Measurements from ENCODE around the gene HOATZ.

Gene HOATZ

DNA sequence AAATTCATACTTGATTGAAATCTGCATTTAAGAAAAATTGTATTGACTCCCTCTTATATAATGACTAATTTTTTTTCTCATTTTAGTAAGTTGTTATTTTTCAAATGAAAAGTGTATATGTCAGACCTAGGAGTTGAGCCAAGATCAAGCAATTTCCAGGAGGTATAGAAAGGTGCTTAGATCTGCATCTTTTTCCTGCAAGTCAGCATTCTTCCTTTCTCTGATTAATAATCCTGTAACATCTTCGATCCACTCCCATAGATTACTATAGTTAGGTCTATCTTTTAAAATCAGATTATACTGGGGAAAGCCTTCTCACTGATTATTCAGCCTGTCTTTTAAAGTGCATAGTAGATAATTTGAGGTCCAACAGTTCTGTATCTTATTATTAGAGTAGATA lies 12.7 kb downstream of the HOATZ start:
- TF ChIP-seq CTCF (IDR thresholded peaks at IDR 0.05): no peak
- H3K27me3 ChIP-seq: peaks cover 5% of the 10 kb centered on the region
- no peak overlapping the region for H3K4me3 ChIP-seq (ENCODE audit: low read depth in 1 of 2, low read length in 1 of 2)
- no peaks in the 10 kb centered on the region for H3K4me1 ChIP-seq (ENCODE audit: control insufficient read depth in 1 of 2, insufficient read depth in 1 of 2, low read depth in 1 of 2, low read length in 1 of 2)
- H3K27ac ChIP-seq: no peak overlapping the region
- H3K9me3 ChIP-seq: no peaks in the 10 kb centered on the region
- no peaks in the 10 kb centered on the region for H3K36me3 ChIP-seq

DNA sequence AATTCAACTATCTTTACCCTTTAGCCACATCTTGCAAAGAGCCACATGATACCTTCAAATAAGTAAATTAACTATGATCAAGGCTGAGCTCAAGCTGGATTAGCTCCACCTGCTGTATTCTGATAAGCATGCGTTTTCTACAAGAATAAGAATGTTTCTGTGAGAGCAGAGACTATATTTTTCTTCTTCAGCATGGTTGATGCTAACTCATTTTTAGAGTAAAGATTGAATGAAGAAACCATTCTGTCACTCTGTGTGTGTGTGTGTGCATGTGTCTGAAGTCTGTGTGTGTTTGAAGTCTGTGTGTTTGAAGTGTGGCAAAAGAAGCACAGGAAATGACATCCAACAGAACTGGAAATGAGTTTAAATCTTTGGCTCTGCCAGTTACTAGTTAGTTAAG lies 14.0 kb downstream of the HOATZ start:
- Histone ChIP-seq H3K4me3 (ENCODE audit: low read depth in 1 of 2, low read length in 1 of 2) (no peak overlapping the region), H3K4me1 (ENCODE audit: control insufficient read depth in 1 of 2, insufficient read depth in 1 of 2, low read depth in 1 of 2, low read length in 1 of 2) (no peaks in the 10 kb centered on the region), H3K27me3 (peaks cover 5% of the 10 kb centered on the region), H3K36me3 (no peaks in the 10 kb centered on the region), H3K9me3 (no peaks in the 10 kb centered on the region), H3K27ac (no peak overlapping the region)
- no peak for TF ChIP-seq CTCF (IDR thresholded peaks at IDR 0.05)

DNA sequence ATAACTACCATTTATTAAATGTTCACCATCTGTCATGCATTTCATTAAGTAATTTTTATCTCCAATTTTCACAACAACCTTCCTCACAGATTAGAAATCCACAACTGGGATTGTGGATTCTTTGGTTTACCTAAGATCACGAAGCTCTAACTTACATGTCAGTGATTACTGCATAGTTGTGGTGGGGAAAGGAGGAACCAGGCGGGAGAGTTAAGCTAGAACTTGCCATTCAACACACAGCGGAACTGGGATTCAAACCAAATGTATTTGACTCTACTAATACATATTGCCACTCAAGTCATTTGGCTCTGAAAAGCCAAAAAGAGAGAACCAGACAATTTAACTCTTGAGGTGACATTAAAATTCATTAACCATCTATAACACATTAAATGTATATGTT lies 15.5 kb downstream of the HOATZ start:
- peaks cover 15% of the 10 kb centered on the region for H3K27me3 ChIP-seq
- no peak overlapping the region for H3K27ac ChIP-seq
- no peaks in the 10 kb centered on the region for H3K4me1 ChIP-seq (ENCODE audit: control insufficient read depth in 1 of 2, insufficient read depth in 1 of 2, low read depth in 1 of 2, low read length in 1 of 2)
- no peak overlapping the region for H3K4me3 ChIP-seq (ENCODE audit: low read depth in 1 of 2, low read length in 1 of 2)
- TF ChIP-seq CTCF (IDR thresholded peaks at IDR 0.05): no peak
- H3K36me3 ChIP-seq: no peaks in the 10 kb centered on the region
- no peaks in the 10 kb centered on the region for H3K9me3 ChIP-seq

DNA sequence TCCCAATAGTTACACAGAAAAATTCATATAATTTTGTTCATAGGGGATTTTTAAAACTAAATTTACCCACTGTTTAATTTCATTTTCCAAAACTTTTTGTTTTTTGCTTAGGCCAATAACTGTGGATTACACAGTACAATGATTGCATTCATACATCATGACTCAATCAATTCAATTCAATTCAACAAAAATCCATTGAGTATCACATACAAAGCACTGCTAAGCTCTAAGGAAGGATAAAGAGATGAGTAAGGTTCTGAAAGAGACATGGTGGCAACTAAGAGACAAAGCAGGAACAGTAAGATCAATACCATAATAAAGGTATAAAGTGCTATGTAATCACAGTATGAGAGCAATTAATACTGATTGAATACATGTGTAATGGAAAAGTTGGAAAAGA lies 16.6 kb downstream of the HOATZ start:
- H3K27me3 ChIP-seq: peaks cover 24% of the 10 kb centered on the region
- H3K9me3 ChIP-seq: no peaks in the 10 kb centered on the region
- H3K4me3 ChIP-seq (ENCODE audit: low read depth in 1 of 2, low read length in 1 of 2): no peak overlapping the region
- TF ChIP-seq CTCF (IDR thresholded peaks at IDR 0.05): no peak
- H3K27ac ChIP-seq: no peak overlapping the region
- no peaks in the 10 kb centered on the region for H3K4me1 ChIP-seq (ENCODE audit: control insufficient read depth in 1 of 2, insufficient read depth in 1 of 2, low read depth in 1 of 2, low read length in 1 of 2)
- H3K36me3 ChIP-seq: no peaks in the 10 kb centered on the region

- Histone ChIP-seq H3K36me3 (no peaks in the 10 kb centered on the region), H3K27me3 (peaks cover 31% of the 10 kb centered on the region), H3K9me3 (no peaks in the 10 kb centered on the region), H3K27ac (no peak overlapping the region), H3K4me1 (ENCODE audit: control insufficient read depth in 1 of 2, insufficient read depth in 1 of 2, low read depth in 1 of 2, low read length in 1 of 2) (no peaks in the 10 kb centered on the region), H3K4me3 (ENCODE audit: low read depth in 1 of 2, low read length in 1 of 2) (no peak overlapping the region)
- no peak for TF ChIP-seq CTCF (IDR thresholded peaks at IDR 0.05)
Measured at GRCh38 chr11:111531687-111532364, 17.2 kb downstream of the HOATZ start.

DNA sequence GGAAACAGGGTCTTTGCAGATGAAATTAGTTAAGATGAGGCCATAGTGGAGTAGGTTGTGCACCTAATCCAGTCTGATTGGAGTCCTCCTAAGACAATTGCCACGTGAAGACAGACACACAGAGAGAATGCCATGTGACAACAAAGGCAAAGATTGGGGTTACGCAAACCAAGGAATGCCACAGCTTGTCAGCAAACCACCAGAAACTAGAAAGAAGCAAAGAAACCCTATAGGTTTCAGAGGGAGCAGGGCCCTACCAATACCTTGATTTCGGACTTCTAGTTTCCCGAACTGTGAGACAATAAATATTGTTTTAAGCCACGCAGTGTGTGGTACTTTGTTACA lies 17.8 kb downstream of the HOATZ start:
- Histone ChIP-seq H3K4me3 (ENCODE audit: low read depth in 1 of 2, low read length in 1 of 2) (no peak overlapping the region), H3K27ac (no peak overlapping the region), H3K9me3 (no peaks in the 10 kb centered on the region), H3K36me3 (no peaks in the 10 kb centered on the region), H3K4me1 (ENCODE audit: control insufficient read depth in 1 of 2, insufficient read depth in 1 of 2, low read depth in 1 of 2, low read length in 1 of 2) (no peaks in the 10 kb centered on the region), H3K27me3 (peaks cover 36% of the 10 kb centered on the region)
- no peak for TF ChIP-seq CTCF (IDR thresholded peaks at IDR 0.05)
